Measurements from ENCODE around the gene RACGAP1.

GRCh38 chr12:50057896-50058670, 32.8 kb upstream of the RACGAP1 start:
- TF ChIP-seq CTCF (IDR thresholded peaks at IDR 0.05) (no peak), POLR2A (IDR thresholded peaks at IDR 0.05) (no peak), EP300 (IDR thresholded peaks at IDR 0.05) (no peak)

Data from gastroesophageal sphincter (tissue), 3 donors.